WTC11 (cell line): Measurements from ENCODE around the gene SASS6.

ENCODE experiments used
- ATF1 ChIP-seq: sonication (generic); formaldehyde crosslinking; IDR thresholded peaks from 2 replicates; pipeline ENCODE4 v1.8.1; 2023; ENCODE audit warnings: mild to moderate bottlenecking, moderate library complexity, missing genetic modification reagents
- CREM ChIP-seq: sonication (generic); formaldehyde crosslinking; IDR thresholded peaks from 2 replicates; pipeline ENCODE4 v1.8.1; 2022; ENCODE audit warnings: mild to moderate bottlenecking, missing genetic modification reagents, moderate library complexity
- JUN ChIP-seq: sonication (generic); formaldehyde crosslinking; IDR thresholded peaks from 2 replicates; pipeline ENCODE4 v1.8.0; 2023; ENCODE audit warnings: mild to moderate bottlenecking, missing genetic modification reagents
- ZNF121 ChIP-seq: sonication (generic); formaldehyde crosslinking; IDR thresholded peaks from 2 replicates; pipeline ENCODE4 v1.8.0; 2023; ENCODE audit warnings: missing genetic modification reagents
- TF ChIP-seq, protein P1 (sequence below): fragments of 200-600 bp; IDR thresholded peaks from 2 replicates; pipeline ENCODE4 v1.8.0; 2022; ENCODE audit warnings: antibody characterized with exemption
- TF ChIP-seq, protein P2 (sequence below): sonication (generic); formaldehyde crosslinking; IDR thresholded peaks from 2 replicates; pipeline ENCODE4 v1.8.1; 2023; ENCODE audit warnings: mild to moderate bottlenecking, moderate library complexity, missing genetic modification reagents
- TF ChIP-seq, protein P3 (sequence below): sonication (generic); formaldehyde crosslinking; IDR thresholded peaks from 2 replicates; pipeline ENCODE4 v1.8.0; 2022; ENCODE audit warnings: mild to moderate bottlenecking, missing genetic modification reagents
- TF ChIP-seq, protein P4 (sequence below): sonication (generic); formaldehyde crosslinking; IDR thresholded peaks from 2 replicates; pipeline ENCODE4 v1.8.1; 2023; ENCODE audit warnings: mild to moderate bottlenecking, missing genetic modification reagents, moderate library complexity
- TF ChIP-seq, protein P5 (sequence below): sonication (generic); formaldehyde crosslinking; IDR thresholded peaks from 2 replicates; pipeline ENCODE4 v1.8.0; 2023; ENCODE audit warnings: mild to moderate bottlenecking, missing genetic modification reagents

DNA sequence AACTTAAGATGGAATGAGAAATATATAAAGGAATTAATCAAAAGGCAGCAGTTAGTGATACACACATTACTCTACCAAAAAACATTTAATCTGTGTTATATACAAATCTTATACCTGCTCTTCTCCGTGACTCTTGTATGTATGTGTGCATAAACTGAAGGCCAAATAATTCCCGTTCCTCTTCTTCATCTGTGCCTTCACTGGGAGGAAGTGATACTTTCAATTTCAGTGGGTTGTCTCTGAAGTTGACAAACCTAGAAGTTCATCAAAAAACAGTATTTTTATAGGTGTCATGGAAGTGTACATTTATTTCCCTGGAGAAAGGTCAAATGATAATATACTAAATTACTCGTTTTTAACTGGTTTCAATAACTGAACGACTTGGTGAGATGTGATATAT, 19.5 kb upstream of the SASS6 start:
- TF ChIP-seq CREM (CRISPR knock-in tag) (no peak), JUN (no peak), ATF1 (CRISPR knock-in tag) (no peak), ZNF121 (CRISPR knock-in tag) (no peak)
- TF ChIP-seq, protein P1, sequence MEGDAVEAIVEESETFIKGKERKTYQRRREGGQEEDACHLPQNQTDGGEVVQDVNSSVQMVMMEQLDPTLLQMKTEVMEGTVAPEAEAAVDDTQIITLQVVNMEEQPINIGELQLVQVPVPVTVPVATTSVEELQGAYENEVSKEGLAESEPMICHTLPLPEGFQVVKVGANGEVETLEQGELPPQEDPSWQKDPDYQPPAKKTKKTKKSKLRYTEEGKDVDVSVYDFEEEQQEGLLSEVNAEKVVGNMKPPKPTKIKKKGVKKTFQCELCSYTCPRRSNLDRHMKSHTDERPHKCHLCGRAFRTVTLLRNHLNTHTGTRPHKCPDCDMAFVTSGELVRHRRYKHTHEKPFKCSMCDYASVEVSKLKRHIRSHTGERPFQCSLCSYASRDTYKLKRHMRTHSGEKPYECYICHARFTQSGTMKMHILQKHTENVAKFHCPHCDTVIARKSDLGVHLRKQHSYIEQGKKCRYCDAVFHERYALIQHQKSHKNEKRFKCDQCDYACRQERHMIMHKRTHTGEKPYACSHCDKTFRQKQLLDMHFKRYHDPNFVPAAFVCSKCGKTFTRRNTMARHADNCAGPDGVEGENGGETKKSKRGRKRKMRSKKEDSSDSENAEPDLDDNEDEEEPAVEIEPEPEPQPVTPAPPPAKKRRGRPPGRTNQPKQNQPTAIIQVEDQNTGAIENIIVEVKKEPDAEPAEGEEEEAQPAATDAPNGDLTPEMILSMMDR, result no peak
- TF ChIP-seq, protein P2, sequence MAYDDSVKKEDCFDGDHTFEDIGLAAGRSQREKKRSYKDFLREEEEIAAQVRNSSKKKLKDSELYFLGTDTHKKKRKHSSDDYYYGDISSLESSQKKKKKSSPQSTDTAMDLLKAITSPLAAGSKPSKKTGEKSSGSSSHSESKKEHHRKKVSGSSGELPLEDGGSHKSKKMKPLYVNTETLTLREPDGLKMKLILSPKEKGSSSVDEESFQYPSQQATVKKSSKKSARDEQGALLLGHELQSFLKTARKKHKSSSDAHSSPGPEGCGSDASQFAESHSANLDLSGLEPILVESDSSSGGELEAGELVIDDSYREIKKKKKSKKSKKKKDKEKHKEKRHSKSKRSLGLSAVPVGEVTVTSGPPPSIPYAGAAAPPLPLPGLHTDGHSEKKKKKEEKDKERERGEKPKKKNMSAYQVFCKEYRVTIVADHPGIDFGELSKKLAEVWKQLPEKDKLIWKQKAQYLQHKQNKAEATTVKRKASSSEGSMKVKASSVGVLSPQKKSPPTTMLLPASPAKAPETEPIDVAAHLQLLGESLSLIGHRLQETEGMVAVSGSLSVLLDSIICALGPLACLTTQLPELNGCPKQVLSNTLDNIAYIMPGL (CRISPR knock-in tag), result no peak
- TF ChIP-seq, protein P3, sequence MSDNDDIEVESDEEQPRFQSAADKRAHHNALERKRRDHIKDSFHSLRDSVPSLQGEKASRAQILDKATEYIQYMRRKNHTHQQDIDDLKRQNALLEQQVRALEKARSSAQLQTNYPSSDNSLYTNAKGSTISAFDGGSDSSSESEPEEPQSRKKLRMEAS (CRISPR knock-in tag), result no peak
- TF ChIP-seq, protein P4, sequence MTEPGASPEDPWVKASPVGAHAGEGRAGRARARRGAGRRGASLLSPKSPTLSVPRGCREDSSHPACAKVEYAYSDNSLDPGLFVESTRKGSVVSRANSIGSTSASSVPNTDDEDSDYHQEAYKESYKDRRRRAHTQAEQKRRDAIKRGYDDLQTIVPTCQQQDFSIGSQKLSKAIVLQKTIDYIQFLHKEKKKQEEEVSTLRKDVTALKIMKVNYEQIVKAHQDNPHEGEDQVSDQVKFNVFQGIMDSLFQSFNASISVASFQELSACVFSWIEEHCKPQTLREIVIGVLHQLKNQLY (CRISPR knock-in tag), result no peak
- TF ChIP-seq, protein P5, sequence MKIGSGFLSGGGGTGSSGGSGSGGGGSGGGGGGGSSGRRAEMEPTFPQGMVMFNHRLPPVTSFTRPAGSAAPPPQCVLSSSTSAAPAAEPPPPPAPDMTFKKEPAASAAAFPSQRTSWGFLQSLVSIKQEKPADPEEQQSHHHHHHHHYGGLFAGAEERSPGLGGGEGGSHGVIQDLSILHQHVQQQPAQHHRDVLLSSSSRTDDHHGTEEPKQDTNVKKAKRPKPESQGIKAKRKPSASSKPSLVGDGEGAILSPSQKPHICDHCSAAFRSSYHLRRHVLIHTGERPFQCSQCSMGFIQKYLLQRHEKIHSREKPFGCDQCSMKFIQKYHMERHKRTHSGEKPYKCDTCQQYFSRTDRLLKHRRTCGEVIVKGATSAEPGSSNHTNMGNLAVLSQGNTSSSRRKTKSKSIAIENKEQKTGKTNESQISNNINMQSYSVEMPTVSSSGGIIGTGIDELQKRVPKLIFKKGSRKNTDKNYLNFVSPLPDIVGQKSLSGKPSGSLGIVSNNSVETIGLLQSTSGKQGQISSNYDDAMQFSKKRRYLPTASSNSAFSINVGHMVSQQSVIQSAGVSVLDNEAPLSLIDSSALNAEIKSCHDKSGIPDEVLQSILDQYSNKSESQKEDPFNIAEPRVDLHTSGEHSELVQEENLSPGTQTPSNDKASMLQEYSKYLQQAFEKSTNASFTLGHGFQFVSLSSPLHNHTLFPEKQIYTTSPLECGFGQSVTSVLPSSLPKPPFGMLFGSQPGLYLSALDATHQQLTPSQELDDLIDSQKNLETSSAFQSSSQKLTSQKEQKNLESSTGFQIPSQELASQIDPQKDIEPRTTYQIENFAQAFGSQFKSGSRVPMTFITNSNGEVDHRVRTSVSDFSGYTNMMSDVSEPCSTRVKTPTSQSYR, result no peak
